Activated CD8-positive, alpha-beta memory T cell treated with anti-CD3 and anti-CD28 coated beads, Interleukin-2, amount 50 U/mL, for 1 hour (primary cell): Measurements from ENCODE around the gene RPS15.
"Not testable (repeated sequence)": the region's sequence is repeated elsewhere in the genome, so short reads cannot be mapped to it uniquely, and the experiment has no call there.

Experiments
- DNase-seq: peaks from one replicate; pipeline ENCODE4 v3.0.0-alpha.2; 2020; ENCODE audit errors: extremely low read depth

Gene RPS15

DNA sequence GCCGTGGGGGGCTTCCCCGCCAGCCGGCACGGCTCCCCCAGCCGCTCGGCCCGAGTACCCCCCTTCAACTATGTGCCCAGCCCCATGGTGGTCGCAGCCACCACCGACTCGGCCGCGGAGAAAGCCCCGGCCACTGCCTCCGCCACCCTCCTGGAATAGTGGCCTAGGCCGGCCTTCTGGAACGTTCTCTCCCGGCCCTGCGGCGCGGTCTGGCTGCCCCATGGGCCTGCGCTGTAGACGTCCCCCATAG, 31.8 kb downstream of the RPS15 start:
- no peak for DNase-seq

GRCh38 chr19:1470305-1471009, 32.3 kb downstream of the RPS15 start:
- peak; percentile 12 for DNase-seq

- DNase-seq = no peak
Measured at GRCh38 chr19:1471010-1471514, 32.9 kb downstream of the RPS15 start.

GRCh38 chr19:1471515-1472160, 33.4 kb downstream of the RPS15 start:
- no peak for DNase-seq

DNA sequence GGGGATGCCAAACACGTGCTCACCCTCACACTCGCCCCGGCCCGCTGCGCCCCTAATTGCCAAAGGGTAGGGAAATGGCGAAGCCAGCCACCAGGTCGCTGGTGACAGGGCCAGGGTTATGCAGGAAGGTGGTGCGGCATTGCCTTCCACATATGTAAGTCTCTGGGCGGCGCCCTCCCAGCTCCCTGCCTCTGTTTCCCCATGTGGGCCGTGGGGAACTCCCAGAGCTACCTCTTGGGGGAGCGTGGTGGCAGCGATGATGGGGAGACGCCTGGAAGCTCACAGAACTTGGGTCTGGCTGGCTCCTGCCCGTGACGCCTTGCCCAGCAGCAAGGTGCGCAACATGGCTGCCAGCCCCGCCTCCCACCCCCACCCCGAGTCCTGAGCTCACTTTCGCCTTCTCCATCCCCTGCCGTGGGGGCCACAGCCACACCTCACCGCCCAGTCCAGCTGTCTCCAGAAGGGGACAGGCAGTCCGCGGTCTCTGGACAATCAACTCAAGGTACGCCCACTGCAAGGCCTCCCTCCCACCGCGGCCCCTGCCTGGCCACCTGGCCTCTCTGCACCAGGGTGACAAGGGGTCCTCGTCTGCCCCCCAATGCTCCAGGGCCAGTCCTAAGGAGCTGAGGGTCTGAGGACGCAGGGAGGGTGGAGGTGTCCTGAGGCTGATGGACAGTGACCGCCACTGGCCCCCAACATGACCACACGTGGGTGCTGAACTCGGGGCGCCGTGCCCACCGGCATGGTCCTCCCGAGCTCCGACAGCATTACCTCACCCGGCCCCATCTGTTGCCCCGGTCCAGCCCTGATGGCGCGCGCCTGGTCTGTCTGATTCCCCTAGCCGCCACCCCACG, 34.3 kb downstream of the RPS15 start:
- DNase-seq = no peak

- DNase-seq = no peak
Measured at GRCh38 chr19:1473085-1473851, 35.1 kb downstream of the RPS15 start.

GRCh38 chr19:1474011-1474764, 36.0 kb downstream of the RPS15 start:
- no peak for DNase-seq

DNA sequence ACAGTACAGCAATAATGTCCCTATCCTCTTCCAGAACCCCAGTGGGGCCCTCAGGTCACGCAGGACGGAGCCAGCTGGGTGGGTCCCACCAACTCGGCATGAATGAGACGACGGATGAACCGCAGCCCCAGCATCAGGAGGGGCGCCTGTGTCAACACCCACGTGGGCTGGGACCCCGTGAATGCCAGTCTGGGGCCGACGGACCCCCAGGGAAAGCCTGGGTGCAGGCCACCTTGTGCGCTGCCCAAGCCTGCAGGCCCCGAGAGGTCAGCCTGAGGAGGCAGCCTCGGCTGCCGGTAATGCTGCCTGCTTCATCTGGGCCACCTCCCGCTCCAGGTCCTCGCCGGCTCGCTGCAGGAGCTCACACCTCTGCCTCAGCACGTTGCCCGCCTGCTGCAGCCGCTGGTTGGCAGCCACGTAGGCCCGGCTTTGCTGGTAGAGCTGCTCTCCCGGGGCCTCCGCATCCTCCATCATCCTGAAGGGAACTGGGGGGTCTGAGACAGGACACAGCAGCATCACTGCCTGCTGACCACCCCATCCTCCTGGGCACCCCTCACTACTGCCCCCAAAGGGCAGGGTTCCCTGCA, 36.7 kb downstream of the RPS15 start:
- no peak for DNase-seq

DNA sequence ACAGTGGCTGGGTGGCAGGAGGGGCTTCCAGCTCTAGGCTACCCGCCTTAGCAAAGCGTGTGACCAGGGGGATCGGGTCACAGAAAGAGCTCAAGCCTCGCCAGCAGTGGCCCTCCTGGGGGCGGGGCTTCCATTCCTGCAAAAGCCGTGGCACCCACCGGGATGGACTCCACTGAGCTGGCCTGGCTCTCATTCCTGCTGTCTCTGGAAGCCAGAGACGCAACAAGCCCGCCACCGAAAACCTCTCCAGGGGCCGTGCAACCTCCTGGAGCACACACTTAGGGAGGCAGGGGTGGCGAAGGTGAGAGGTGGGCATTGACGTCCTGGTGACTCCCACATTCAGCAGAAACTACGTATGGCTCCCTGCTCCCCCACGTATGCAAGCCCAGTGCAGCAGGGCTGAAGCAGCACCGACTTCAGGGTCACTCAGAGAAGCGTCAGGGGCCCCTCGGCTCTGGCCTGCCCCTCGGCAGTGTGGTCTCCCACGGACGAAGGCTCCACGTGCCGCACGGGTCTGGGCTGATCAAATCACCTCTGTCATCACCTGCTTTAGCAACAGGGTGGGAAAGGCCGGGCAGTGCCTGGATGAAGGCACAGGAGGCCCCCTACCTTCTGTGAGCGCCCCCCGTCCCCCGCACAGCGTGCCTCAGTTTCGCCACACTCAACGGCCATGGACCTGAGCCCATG, 37.7 kb downstream of the RPS15 start:
- no peak for DNase-seq

- not testable (repeated sequence) for DNase-seq
Measured at GRCh38 chr19:1477056-1477455, 38.9 kb downstream of the RPS15 start.

- peak; percentile 60 for DNase-seq
Measured at GRCh38 chr19:1478934-1479707, 40.9 kb downstream of the RPS15 start, which contains the start of gene C19orf25. TSS of gene C19orf25 (minus strand) at chr19:1479215. CDS start at chr19:1478903, 312 bp downstream.

- DNase-seq = no peak
Measured at GRCh38 chr19:1481224-1481892, 43.2 kb downstream of the RPS15 start.

DNA sequence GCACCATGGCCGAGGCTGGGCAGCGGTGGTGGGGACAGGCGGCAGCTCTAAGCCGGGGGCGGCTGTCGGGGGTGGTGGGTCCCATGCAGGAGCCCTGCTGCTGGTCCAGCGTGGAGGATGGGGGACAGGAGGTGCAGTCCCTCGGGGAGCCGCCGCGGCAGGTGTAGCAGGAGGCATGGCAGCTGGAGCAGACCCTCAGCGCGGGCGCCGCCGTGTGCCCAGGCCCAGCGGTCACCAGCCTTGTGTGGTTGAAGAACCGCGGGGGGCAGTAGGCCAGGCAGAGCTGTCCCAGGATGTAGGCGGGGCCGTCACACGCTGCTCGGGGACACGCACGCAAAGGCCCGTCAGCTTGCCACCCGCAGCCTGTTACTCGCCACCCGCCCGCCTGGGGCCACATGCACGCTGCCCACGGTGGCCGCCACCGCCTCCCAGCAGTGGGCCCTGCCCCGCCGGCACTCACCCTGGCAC, 43.7 kb downstream of the RPS15 start:
- DNase-seq = no peak

GRCh38 chr19:1482361-1483130, 44.4 kb downstream of the RPS15 start:
- DNase-seq = no peak

GRCh38 chr19:1483131-1483978, 45.2 kb downstream of the RPS15 start:
- no peak for DNase-seq

GRCh38 chr19:1483979-1484428, 45.8 kb downstream of the RPS15 start:
- no peak for DNase-seq
